ENCODE data around the gene STRN3. TPM values are rescaled to one million over a fixed set of nuclear protein-coding genes. Genes with fewer than 3 reads are reported as not detected.
"Not testable (repeated sequence)": the region's sequence is repeated elsewhere in the genome, so short reads cannot be mapped to it uniquely, and the experiment has no call there.

STRN3 gene
- total and polyA plus RNA-seq, 2 donors, result 25.4 to 127 TPM

DNA sequence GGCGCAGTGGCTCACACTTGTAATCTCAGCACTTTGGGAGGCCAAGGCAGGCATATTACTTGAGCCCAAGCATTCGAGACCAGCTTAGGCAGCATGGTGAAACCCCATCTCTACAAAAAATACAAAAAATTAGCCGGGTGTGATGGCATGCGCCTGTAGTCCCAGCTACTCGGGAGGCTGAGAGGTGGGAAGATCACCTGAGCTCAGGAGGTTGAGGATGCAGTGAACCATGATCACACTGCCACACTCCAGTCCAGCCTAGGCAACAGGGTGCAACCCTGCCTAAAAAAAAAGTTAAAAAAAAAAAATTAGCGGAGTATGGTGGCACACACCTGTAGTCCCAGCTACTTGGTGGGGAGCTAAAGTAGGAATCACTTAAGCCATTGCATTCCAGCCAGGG lies 22.2 kb downstream of the STRN3 start:
- not testable (repeated sequence) for DNase-seq (ENCODE audit: extremely low spot score)

DNA sequence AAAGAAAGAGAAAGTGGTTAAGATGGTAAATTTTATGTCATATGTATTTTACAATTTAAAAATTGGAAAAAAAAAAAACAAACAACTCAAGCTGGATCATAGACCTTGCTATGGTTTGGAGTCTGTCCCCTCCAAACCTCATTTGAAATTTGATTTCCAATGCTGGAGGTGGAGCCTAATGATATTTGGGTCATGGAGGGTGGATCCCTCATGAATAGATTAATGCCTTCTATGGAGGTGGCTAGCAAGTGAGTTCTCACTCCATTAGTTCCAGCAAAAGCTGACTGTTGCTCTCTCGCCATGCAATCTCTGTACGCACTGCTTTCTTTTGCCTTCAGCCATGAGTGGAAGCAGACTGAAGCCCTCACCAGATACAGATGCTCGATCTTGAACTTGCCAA lies 22.9 kb downstream of the STRN3 start:
- no peak for DNase-seq (ENCODE audit: extremely low spot score)
- no peaks in the 10 kb centered on the region for H3K36me3 ChIP-seq (ENCODE audit: insufficient read depth)
- 96% methylated on average over 3 of the region's 3 CpGs for WGBS

More for the DNA sequence above, 22.2 kb downstream of the STRN3 start:
- not testable (repeated sequence) for H3K36me3 ChIP-seq (ENCODE audit: insufficient read depth); H3K4me1 ChIP-seq (ENCODE audit: insufficient read depth); H3K27ac ChIP-seq (ENCODE audit: low read depth); H3K4me3 ChIP-seq (ENCODE audit: low read depth, low read length)
- WGBS, result 96% methylated on average over 6 of the region's 6 CpGs

DNA sequence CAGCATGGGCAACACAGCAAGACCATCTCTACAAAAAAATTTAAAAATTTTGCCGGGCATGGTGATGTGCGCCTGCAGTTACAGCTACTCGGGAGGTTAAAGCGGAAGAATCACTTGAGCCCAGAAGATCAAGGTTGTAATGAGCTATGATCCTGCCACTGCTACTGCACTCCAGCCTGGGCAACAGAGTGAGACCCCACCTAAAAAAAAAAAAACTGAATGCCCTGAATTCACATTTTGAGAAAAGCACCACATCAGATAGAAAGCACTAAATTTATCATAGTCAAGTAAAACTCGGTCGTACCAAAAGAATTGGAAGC lies 24.9 kb downstream of the STRN3 start:
- no peaks in the 10 kb centered on the region for H3K36me3 ChIP-seq (ENCODE audit: insufficient read depth)
- H3K4me1 ChIP-seq (ENCODE audit: insufficient read depth), result no peaks in the 10 kb centered on the region
- no peak overlapping the region for H3K27ac ChIP-seq (ENCODE audit: low read depth)
- 98% methylated on average over 6 of the region's 6 CpGs for WGBS
- no peak for DNase-seq (ENCODE audit: extremely low spot score)
- H3K4me3 ChIP-seq (ENCODE audit: low read depth, low read length), result no peak overlapping the region

More for the DNA sequence above, 22.9 kb downstream of the STRN3 start:
- no peak overlapping the region for H3K27ac ChIP-seq (ENCODE audit: low read depth)
- no peak overlapping the region for H3K4me3 ChIP-seq (ENCODE audit: low read depth, low read length)
- no peaks in the 10 kb centered on the region for H3K4me1 ChIP-seq (ENCODE audit: insufficient read depth)

DNA sequence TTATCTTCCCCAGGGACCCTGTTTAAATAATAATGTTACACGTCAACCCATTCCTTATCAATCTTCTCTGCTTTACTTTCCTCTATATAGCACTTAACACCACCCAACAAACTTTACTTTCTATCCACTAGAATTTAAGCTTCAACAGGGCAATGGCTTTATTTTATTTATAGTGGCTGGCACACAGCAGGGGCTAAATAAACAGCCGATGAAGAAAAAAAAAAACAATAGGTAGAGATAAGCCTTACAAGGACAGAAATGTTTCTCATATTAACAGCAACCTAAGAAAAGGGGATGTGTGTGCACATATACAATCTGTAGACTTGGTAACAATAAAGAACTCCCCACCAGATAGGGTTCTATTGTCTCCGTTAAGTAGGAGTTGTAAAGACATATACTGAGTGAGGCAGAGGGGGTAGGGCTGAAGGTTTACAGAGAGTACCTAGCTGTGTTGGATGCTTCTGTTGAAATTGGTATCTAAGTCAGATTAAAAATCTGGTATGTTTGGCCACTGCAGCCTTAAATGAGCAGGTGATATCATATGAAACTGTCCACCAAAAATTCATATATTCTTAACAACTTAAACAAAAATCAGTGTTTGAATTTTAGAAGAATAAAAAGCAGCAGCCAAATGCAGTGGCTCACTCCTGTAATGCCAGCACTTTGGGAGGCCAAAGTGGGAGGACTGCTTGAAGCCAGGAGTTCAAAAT lies 25.4 kb downstream of the STRN3 start:
- Histone ChIP-seq H3K27ac (ENCODE audit: low read depth) (no peak overlapping the region), H3K4me1 (ENCODE audit: insufficient read depth) (no peaks in the 10 kb centered on the region), H3K4me3 (ENCODE audit: low read depth, low read length) (no peak overlapping the region), H3K36me3 (ENCODE audit: insufficient read depth) (no peaks in the 10 kb centered on the region)
- no peak for DNase-seq (ENCODE audit: extremely low spot score)
- 54% methylated on average over 3 of the region's 3 CpGs for WGBS

DNA sequence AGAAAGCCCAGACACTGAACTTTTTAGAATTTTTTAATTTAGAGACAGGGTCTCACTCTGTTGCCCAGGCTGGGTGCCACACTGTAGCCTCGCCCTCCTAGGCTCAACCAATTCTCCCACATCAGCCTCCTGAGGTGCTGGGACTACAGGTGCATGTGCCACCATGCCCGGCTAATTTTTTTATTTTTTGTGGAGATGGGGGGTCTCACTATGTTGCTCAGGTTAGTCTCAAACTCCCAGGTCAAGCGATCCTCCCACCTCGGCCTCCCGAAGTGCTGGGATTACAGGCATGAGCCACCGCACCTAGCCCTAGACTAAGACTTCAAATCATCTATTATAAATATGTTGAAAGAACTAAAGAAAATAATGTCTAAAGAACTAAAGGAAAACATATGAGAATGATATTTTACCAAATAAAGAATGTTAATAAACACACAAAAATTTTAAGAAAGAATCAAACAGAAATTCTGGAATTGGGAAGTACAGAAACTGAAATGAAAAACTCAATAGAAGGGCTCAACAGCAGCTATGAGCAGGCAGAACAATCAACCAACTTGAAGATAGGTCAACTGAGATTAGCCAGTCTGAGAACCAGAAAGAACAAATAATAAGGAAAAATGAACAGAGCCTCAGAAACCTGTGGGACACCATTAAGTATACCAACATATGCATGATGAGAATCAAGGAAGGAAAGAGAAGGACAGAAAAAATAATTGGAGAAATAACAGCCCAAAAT lies 27.0 kb downstream of the STRN3 start:
- DNase-seq (ENCODE audit: extremely low spot score), result no peak
- no peaks in the 10 kb centered on the region for H3K36me3 ChIP-seq (ENCODE audit: insufficient read depth)
- H3K4me1 ChIP-seq (ENCODE audit: insufficient read depth), result no peaks in the 10 kb centered on the region
- WGBS, result over 99% methylated on average over 6 of the region's 6 CpGs
- no peak overlapping the region for H3K27ac ChIP-seq (ENCODE audit: low read depth)
- H3K4me3 ChIP-seq (ENCODE audit: low read depth, low read length), result no peak overlapping the region

DNA sequence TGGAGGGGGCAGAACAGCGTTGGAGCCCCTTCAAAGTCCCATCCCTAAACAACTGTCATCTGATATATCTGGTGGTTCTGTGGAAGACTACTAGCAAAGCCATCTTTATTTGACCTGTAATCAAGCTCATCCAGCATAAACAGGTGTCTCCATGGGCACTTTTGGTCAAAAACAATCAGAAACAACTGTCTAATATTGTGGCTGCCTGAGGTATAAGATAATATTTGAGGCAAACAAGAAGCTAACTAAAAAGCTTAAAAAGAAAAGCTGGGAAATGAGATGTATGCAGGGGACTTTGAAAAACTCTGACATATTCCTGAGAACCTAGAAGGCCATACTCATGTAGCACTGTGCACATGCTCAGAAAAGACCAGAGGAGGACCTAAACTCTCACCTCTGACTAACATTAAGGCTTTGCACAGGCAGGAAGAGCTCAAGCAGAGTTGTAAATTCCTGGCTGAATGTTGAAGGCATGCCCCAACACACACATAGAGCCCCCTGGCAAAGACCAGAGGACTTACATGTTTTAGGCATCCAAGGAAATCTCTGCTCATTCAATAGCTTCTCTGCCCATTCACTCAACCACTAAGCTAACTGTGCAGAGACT lies 28.0 kb downstream of the STRN3 start:
- WGBS, result 98% methylated on average over 1 of the region's 1 CpG
- Histone ChIP-seq H3K4me1 (ENCODE audit: insufficient read depth) (no peaks in the 10 kb centered on the region), H3K36me3 (ENCODE audit: insufficient read depth) (no peaks in the 10 kb centered on the region), H3K4me3 (ENCODE audit: low read depth, low read length) (no peak overlapping the region), H3K27ac (ENCODE audit: low read depth) (no peak overlapping the region)
- DNase-seq (ENCODE audit: extremely low spot score), result no peak

DNA sequence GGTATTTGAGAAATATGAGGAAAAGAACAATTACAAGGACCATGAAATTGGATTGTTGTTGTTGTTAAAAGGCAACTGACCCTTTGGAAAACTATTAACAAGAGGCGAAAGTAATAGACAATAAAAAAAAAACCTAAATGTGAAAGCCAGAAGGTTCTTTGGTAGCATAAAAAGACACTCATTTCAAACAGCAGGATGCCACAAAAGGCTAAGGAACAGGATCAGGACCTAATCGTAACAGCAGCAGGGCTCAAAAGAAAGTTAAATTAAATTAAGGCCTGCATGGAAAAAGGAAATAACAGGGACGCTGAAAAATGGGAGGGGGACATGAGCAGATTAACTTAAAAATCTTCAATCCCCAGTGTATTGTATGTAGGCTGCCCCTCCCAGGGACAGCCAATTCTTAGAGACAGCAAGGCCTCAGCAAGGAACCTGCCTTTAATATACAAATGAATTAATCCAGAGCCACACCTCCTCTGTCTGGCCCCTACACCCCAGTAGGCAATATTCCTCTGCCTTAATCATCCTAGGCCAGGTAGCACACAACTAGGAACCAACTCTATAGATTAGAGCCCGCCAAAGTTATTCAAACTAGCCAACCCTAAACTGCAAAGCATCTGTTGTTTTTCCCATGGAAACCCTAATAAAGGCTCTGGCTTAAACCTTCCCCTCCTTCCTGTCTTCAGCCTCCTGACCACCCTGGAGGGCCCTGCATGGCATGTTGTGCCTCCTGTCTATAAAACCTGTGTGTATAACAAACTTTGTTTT lies 29.1 kb downstream of the STRN3 start:
- peaks cover 2% of the 10 kb centered on the region for H3K4me1 ChIP-seq (ENCODE audit: insufficient read depth)
- no peak for DNase-seq (ENCODE audit: extremely low spot score)
- no peak overlapping the region for H3K27ac ChIP-seq (ENCODE audit: low read depth)
- no peaks in the 10 kb centered on the region for H3K36me3 ChIP-seq (ENCODE audit: insufficient read depth)
- H3K4me3 ChIP-seq (ENCODE audit: low read depth, low read length), result no peak overlapping the region
- 83% methylated on average over 4 of the region's 4 CpGs for WGBS

DNA sequence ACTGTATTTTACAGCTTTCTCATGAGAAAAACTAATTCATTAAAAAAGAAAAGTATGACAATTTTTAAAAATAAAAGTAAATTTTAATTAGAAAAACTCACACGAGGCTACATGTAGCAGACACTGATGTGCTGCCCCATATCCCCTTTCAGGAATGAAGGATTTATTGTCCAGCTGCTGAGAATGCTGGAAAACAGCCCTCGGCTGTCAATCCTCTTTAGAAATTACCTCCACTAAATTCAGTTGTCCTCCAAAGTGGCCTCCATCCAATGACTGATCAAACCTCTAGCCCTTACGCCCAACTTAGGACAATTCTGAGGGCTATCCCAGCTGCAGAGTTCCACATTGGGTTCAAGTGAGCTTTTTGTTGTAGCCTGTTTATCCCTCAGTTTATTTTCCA lies 30.5 kb downstream of the STRN3 start:
- Histone ChIP-seq H3K4me1 (ENCODE audit: insufficient read depth) (peaks cover 2% of the 10 kb centered on the region), H3K36me3 (ENCODE audit: insufficient read depth) (no peaks in the 10 kb centered on the region), H3K27ac (ENCODE audit: low read depth) (no peak overlapping the region), H3K4me3 (ENCODE audit: low read depth, low read length) (no peak overlapping the region)
- 66% methylated on average over 3 of the region's 3 CpGs for WGBS
- DNase-seq (ENCODE audit: extremely low spot score), result no peak

DNA sequence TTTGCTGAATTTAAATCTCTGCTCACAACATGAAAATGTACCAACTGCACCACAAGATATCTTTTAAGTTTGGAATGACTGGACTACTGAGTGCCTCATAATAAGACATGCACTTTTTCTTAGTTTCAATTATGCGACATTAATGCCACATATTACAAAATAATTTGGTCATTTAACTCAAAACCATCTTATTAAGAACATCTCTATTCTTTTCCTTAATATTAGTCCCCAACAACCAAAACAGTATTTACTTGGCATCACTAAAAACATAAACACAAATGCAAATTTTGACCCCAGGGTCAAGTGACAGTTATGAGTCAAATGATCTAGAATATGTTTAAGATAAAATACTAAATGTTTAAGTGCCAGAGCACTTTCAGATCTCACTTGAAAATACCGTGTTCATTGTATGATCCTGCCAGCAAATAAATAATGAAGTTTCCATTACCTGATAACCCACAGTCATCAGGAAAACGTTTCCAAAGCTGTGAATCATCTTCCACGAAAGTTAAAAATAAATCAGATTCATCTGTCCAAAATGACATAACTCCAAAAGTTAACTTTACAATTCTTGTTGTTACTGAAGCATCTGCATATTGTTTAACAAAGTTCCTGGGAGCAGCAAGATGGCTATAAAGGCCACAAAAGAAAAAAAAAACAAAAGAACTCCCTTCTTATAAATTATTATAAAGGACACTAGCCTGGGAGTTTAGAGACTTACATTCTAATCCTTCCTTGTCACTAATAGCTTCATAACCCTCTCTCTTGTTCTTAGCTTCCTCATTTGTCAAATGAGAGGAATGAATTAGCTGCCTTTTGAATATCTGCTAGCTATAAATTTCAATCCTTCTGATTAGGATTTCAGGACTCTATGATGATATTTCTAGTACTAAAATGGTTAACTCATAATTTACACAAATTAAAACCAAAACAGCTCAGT lies 31.2 kb downstream of the STRN3 start:
- H3K27ac ChIP-seq (ENCODE audit: low read depth), result no peak overlapping the region
- peaks cover 2% of the 10 kb centered on the region for H3K4me1 ChIP-seq (ENCODE audit: insufficient read depth)
- H3K4me3 ChIP-seq (ENCODE audit: low read depth, low read length), result no peak overlapping the region
- 2% methylated on average over 4 of the region's 4 CpGs for WGBS
- no peaks in the 10 kb centered on the region for H3K36me3 ChIP-seq (ENCODE audit: insufficient read depth)
- no peak for DNase-seq (ENCODE audit: extremely low spot score)

DNA sequence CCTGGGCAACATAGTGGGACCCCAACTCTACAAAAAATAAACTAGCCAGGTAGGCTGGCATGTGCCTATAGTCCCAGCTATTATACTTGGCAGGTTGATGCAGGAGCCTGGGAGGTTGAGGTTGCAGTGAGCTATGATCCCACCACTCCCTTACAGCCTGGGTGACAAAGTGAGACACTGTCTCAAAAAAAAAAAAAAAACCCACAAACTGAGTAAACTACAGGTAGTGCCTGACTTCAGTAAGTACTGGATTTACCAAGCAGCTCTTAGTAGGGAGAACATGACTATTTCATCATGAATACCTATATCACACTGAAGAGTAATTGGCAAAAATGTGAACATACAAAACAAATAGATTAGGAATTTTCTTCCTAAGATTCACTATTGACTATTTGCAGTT lies 33.1 kb downstream of the STRN3 start:
- Histone ChIP-seq H3K36me3 (ENCODE audit: insufficient read depth) (no peaks in the 10 kb centered on the region), H3K4me3 (ENCODE audit: low read depth, low read length) (no peak overlapping the region), H3K27ac (ENCODE audit: low read depth) (no peak overlapping the region), H3K4me1 (ENCODE audit: insufficient read depth) (peaks cover 2% of the 10 kb centered on the region)
- no peak for DNase-seq (ENCODE audit: extremely low spot score)

DNA sequence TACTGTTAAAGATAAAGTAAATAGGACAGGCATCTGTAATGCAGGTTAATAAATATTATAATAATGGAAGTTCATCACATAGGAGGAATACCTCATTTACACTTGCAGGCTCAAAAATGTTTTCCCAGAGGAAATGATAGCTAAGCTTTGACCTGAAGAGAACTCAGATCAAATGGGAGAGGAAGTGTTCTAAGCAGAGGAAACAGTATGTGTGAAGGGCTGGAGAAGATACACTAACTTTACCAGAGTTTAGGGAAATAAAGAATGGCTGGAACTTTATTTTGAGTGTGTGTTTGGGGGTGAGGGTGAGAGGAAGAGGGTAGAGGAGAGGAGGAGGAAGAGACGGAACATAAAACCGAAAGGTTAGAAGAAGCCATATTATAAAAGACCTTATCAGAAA lies 34.8 kb downstream of the STRN3 start:
- no peak for DNase-seq (ENCODE audit: extremely low spot score)
- Histone ChIP-seq H3K27ac (ENCODE audit: low read depth) (peak overlapping the region; percentile 5), H3K4me3 (ENCODE audit: low read depth, low read length) (no peak overlapping the region), H3K4me1 (ENCODE audit: insufficient read depth) (peaks cover 2% of the 10 kb centered on the region), H3K36me3 (ENCODE audit: insufficient read depth) (no peaks in the 10 kb centered on the region)
- 83% methylated on average over 2 of the region's 2 CpGs for WGBS

DNA sequence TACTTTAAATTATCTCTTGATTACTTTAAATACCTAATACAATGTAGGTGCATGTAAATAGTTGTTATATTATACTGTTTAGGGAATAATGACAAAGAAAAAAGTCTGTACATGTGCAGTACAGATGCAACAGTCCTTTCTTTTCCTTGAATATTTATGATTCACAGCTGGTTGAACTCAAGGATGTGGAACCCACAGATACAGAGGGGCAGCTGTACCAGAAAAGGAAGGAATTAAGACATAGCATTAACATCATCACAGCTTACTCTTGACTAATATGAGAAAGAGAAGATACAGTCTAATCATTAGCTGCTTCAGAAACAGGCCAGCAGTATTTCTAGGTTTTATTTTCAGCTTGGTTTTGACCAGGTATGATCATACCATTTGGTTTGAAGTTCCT lies 35.4 kb downstream of the STRN3 start:
- Histone ChIP-seq H3K4me1 (ENCODE audit: insufficient read depth) (peaks cover 2% of the 10 kb centered on the region), H3K27ac (ENCODE audit: low read depth) (no peak overlapping the region), H3K36me3 (ENCODE audit: insufficient read depth) (no peaks in the 10 kb centered on the region), H3K4me3 (ENCODE audit: low read depth, low read length) (no peak overlapping the region)
- DNase-seq (ENCODE audit: extremely low spot score), result no peak

DNA sequence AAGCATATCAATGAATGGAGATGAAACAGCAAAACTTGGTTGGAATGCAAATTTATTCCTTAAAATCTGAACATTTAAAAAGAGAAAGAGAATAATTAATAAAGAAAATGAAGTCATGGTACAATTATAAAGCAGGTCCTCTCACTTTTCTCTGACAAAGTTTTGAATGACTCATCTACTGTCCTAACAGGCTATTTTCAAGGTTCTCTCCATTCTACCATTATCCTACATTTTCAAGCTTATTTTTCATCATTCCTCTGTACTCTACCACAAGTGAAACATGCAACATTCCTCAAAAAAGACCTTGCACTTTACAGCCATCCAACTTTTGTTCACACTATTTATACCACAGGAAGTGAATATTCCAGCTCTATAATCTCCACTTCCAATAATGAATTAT lies 37.7 kb downstream of the STRN3 start:
- H3K4me3 ChIP-seq (ENCODE audit: low read depth, low read length), result no peak overlapping the region
- peaks cover 2% of the 10 kb centered on the region for H3K4me1 ChIP-seq (ENCODE audit: insufficient read depth)
- no peak for DNase-seq (ENCODE audit: extremely low spot score)
- H3K27ac ChIP-seq (ENCODE audit: low read depth), result no peak overlapping the region
- no peaks in the 10 kb centered on the region for H3K36me3 ChIP-seq (ENCODE audit: insufficient read depth)

Measured in urinary bladder (tissue), 4 donors.